Activated T-cell treated with anti-CD3 and anti-CD28 coated beads, Interleukin-2, amount 50 U/mL, for 72 hours (primary cell): ENCODE results near the gene DHCR7. TPM values are rescaled to one million over a fixed set of nuclear protein-coding genes. Genes with fewer than 3 reads are reported as not detected.

Experiments
- ATAC-seq, 2 donors: fragments of 150-1000 bp; cut with Tn5 transposase; replicated peaks in 1 of 2; 2 replicates each; pipeline ENCODE4 v1.10.0; 2021; ENCODE audit warnings: moderate library complexity in 2 of 2, mild to moderate bottlenecking in 1 of 2
- DNase-seq, 2 donors: peaks; one replicate each; pipeline ENCODE4 v3.0.0; 2021 to 2022; ENCODE audit warnings: mixed read lengths in 1 of 2
- H3K27ac Mint-ChIP-seq: one replicate; pipeline ENCODE4 v1.8.0; 2022; ENCODE audit warnings: mild to moderate bottlenecking, moderate library complexity, mixed read lengths
- H3K27me3 Mint-ChIP-seq: one replicate; pipeline ENCODE4 v1.8.0; 2022; ENCODE audit warnings: low read depth, mixed read lengths
- H3K36me3 Mint-ChIP-seq, 2 donors: one replicate each; pipeline ENCODE4 v1.8.0; 2022; ENCODE audit warnings: mixed read lengths in 2 of 2, mild to moderate bottlenecking in 1 of 2; ENCODE audit not compliant: insufficient read depth in 2 of 2
- H3K4me1 Mint-ChIP-seq: one replicate; pipeline ENCODE4 v1.8.0; 2022; ENCODE audit warnings: low read depth, mixed read lengths
- H3K4me3 Mint-ChIP-seq, 2 donors: one replicate each; pipeline ENCODE4 v1.8.0; 2022; ENCODE audit warnings: mild to moderate bottlenecking in 2 of 2, mixed read lengths in 2 of 2, moderate library complexity in 2 of 2
- H3K9me3 Mint-ChIP-seq, 2 donors: one replicate each; pipeline ENCODE4 v1.8.0; 2022; ENCODE audit warnings: mixed read lengths in 2 of 2
- total RNA-seq, 2 donors: library from RNA; stranded (reverse); gene quantifications; one replicate each; pipeline ENCODE4 v1.2.3, GENCODE V29; 2022

DHCR7 gene
- total RNA-seq, 2 donors from 2014 or later = 22.2 to 23.4 TPM

- no peak overlapping the region for H3K27ac Mint-ChIP-seq
- no peak overlapping the region for H3K4me3 Mint-ChIP-seq
- no peaks in the 10 kb centered on the region for H3K27me3 Mint-ChIP-seq
- peaks cover 8 to 9% of the 10 kb centered on the region in 2 donors for H3K9me3 Mint-ChIP-seq
- ATAC-seq = no peak
- DNase-seq = no peak
- H3K4me1 Mint-ChIP-seq = no peaks in the 10 kb centered on the region
- H3K36me3 Mint-ChIP-seq = peaks cover 0 to 2% of the 10 kb centered on the region in 2 donors
Observed at GRCh38 chr11:71399341-71399740, 48.9 kb downstream of the DHCR7 start.

GRCh38 chr11:71397961-71398360 is 50.2 kb downstream of the DHCR7 start:
- ATAC-seq = no peak
- no peaks in the 10 kb centered on the region for H3K27me3 Mint-ChIP-seq
- peaks cover 0 to under 1% of the 10 kb centered on the region in 2 donors for H3K9me3 Mint-ChIP-seq
- H3K36me3 Mint-ChIP-seq = no peaks in the 10 kb centered on the region
- H3K4me1 Mint-ChIP-seq = no peaks in the 10 kb centered on the region
- H3K4me3 Mint-ChIP-seq = no peak overlapping the region
- no peak overlapping the region for H3K27ac Mint-ChIP-seq
- no peak for DNase-seq

GRCh38 chr11:71397331-71397860 is 50.8 kb downstream of the DHCR7 start:
- ATAC-seq (no peak), DNase-seq (no peak)
- Mint-ChIP-seq H3K27me3 (no peaks in the 10 kb centered on the region), H3K36me3 (no peaks in the 10 kb centered on the region), H3K4me1 (no peaks in the 10 kb centered on the region), H3K4me3 (no peak overlapping the region), H3K27ac (no peak overlapping the region), H3K9me3 (no peaks in the 10 kb centered on the region)

GRCh38 chr11:71396548-71397123 is 51.6 kb downstream of the DHCR7 start:
- Mint-ChIP-seq H3K9me3 (no peaks in the 10 kb centered on the region), H3K4me3 (no peak overlapping the region), H3K4me1 (no peaks in the 10 kb centered on the region), H3K27ac (no peak overlapping the region), H3K36me3 (no peaks in the 10 kb centered on the region), H3K27me3 (no peaks in the 10 kb centered on the region)
- DNase-seq (no peak), ATAC-seq (no peak)

GRCh38 chr11:71395774-71396173 is 52.4 kb downstream of the DHCR7 start:
- Mint-ChIP-seq H3K36me3 (no peaks in the 10 kb centered on the region), H3K4me1 (no peaks in the 10 kb centered on the region), H3K27ac (no peak overlapping the region), H3K4me3 (no peak overlapping the region), H3K27me3 (no peaks in the 10 kb centered on the region), H3K9me3 (no peaks in the 10 kb centered on the region)
- ATAC-seq (no peak), DNase-seq (no peak)

- H3K4me3 Mint-ChIP-seq = no peak overlapping the region
- H3K36me3 Mint-ChIP-seq = no peaks in the 10 kb centered on the region
- H3K4me1 Mint-ChIP-seq = no peaks in the 10 kb centered on the region
- no peaks in the 10 kb centered on the region for H3K27me3 Mint-ChIP-seq
- no peaks in the 10 kb centered on the region for H3K9me3 Mint-ChIP-seq
- no peak for ATAC-seq
- H3K27ac Mint-ChIP-seq = no peak overlapping the region
- no peak for DNase-seq
Observed at GRCh38 chr11:71395263-71395560, 53.0 kb downstream of the DHCR7 start.

GRCh38 chr11:71393283-71393682 is 54.9 kb downstream of the DHCR7 start:
- no peaks in the 10 kb centered on the region for H3K27me3 Mint-ChIP-seq
- H3K36me3 Mint-ChIP-seq = no peaks in the 10 kb centered on the region
- no peaks in the 10 kb centered on the region for H3K4me1 Mint-ChIP-seq
- no peak overlapping the region for H3K4me3 Mint-ChIP-seq
- no peak for ATAC-seq
- no peaks in the 10 kb centered on the region for H3K9me3 Mint-ChIP-seq
- no peak overlapping the region for H3K27ac Mint-ChIP-seq
- no peak for DNase-seq

GRCh38 chr11:71391796-71392195 is 56.4 kb downstream of the DHCR7 start:
- Mint-ChIP-seq H3K4me1 (no peaks in the 10 kb centered on the region), H3K27me3 (no peaks in the 10 kb centered on the region), H3K36me3 (no peaks in the 10 kb centered on the region), H3K9me3 (peaks cover 4 to 5% of the 10 kb centered on the region in 2 donors), H3K4me3 (no peak overlapping the region), H3K27ac (no peak overlapping the region)
- no peak for DNase-seq
- no peak for ATAC-seq

GRCh38 chr11:71391352-71391751 is 56.8 kb downstream of the DHCR7 start:
- Mint-ChIP-seq H3K27me3 (no peaks in the 10 kb centered on the region), H3K27ac (no peak overlapping the region), H3K9me3 (peaks cover 4 to 5% of the 10 kb centered on the region in 2 donors), H3K36me3 (no peaks in the 10 kb centered on the region), H3K4me1 (no peaks in the 10 kb centered on the region), H3K4me3 (no peak overlapping the region)
- ATAC-seq (no peak), DNase-seq (no peak)

GRCh38 chr11:71388637-71389235 is 59.5 kb downstream of the DHCR7 start:
- no peaks in the 10 kb centered on the region for H3K36me3 Mint-ChIP-seq
- H3K4me1 Mint-ChIP-seq = no peaks in the 10 kb centered on the region
- peak in 1 of 2 donors; percentile 2 for DNase-seq
- no peak overlapping the region for H3K4me3 Mint-ChIP-seq
- H3K27me3 Mint-ChIP-seq = peaks cover 6% of the 10 kb centered on the region
- H3K9me3 Mint-ChIP-seq = peaks cover 4 to 5% of the 10 kb centered on the region in 2 donors
- ATAC-seq = no peak
- no peak overlapping the region for H3K27ac Mint-ChIP-seq

GRCh38 chr11:71387784-71388636 is 60.2 kb downstream of the DHCR7 start:
- DNase-seq (no peak), ATAC-seq (no peak)
- no peak overlapping the region for H3K27ac Mint-ChIP-seq
- no peaks in the 10 kb centered on the region for H3K4me1 Mint-ChIP-seq
- peaks cover 6% of the 10 kb centered on the region for H3K27me3 Mint-ChIP-seq
- no peak overlapping the region for H3K4me3 Mint-ChIP-seq
- H3K36me3 Mint-ChIP-seq = no peaks in the 10 kb centered on the region
- H3K9me3 Mint-ChIP-seq = peaks cover 4 to 5% of the 10 kb centered on the region in 2 donors

- H3K27ac Mint-ChIP-seq = no peak overlapping the region
- no peak for ATAC-seq
- peaks cover 4 to 5% of the 10 kb centered on the region in 2 donors for H3K9me3 Mint-ChIP-seq
- peaks cover 10% of the 10 kb centered on the region for H3K27me3 Mint-ChIP-seq
- DNase-seq = no peak
- H3K4me1 Mint-ChIP-seq = no peaks in the 10 kb centered on the region
- no peak overlapping the region for H3K4me3 Mint-ChIP-seq
- H3K36me3 Mint-ChIP-seq = no peaks in the 10 kb centered on the region
Observed at GRCh38 chr11:71387200-71387599, 61.0 kb downstream of the DHCR7 start.

GRCh38 chr11:71386202-71386601 is 62.0 kb downstream of the DHCR7 start:
- Mint-ChIP-seq H3K4me3 (no peak overlapping the region), H3K4me1 (no peaks in the 10 kb centered on the region), H3K27ac (no peak overlapping the region), H3K27me3 (peaks cover 17% of the 10 kb centered on the region), H3K9me3 (peaks cover 4 to 5% of the 10 kb centered on the region in 2 donors), H3K36me3 (no peaks in the 10 kb centered on the region)
- DNase-seq = no peak
- ATAC-seq = no peak
